Omental fat pad (tissue), 4 donors: Measurements from ENCODE around the gene ATP1A1. TPM values are rescaled to one million over a fixed set of nuclear protein-coding genes. Genes with fewer than 3 reads are reported as not detected.

Experiments used
- small RNA-seq: library from RNA; depleted of rRNA; stranded (forward); fragments of <200 nt; gene quantifications from one replicate; pipeline ENCODE3, GENCODE V24; 2016
- total RNA-seq, 4 donors: library from RNA; depleted of rRNA; stranded (reverse); fragments of >200 nt; gene quantifications; one replicate each; pipeline ENCODE4 v1.1.0, GENCODE V29; 2016

ATP1A1 gene
- total RNA-seq, 4 donors from 2014 or later = 188 to 490 (median 254) TPM

Small RNAs within 50 kb of the gene (small RNA-seq; reads per million reads assigned to genes)
- gene RF00019 = not detected
- gene RNU6-817P = not detected

Other genes with a start within 250 kb of the ATP1A1 start
- gene CD58, start 197.8 kb downstream of the ATP1A1 start, total RNA-seq = 10 to 100 TPM; 23.8 to 53.4 (median 27.1) TPM